DMS 273 treated with DMSO at 0.1 percent for 48 hours (cell line): ENCODE measurements around the gene RHBDD1.

Experiments used
- DNase-seq: peaks from one replicate; lab custom pipeline; 2025; lab: John Stamatoyannopoulos, UW

Gene RHBDD1

DNA sequence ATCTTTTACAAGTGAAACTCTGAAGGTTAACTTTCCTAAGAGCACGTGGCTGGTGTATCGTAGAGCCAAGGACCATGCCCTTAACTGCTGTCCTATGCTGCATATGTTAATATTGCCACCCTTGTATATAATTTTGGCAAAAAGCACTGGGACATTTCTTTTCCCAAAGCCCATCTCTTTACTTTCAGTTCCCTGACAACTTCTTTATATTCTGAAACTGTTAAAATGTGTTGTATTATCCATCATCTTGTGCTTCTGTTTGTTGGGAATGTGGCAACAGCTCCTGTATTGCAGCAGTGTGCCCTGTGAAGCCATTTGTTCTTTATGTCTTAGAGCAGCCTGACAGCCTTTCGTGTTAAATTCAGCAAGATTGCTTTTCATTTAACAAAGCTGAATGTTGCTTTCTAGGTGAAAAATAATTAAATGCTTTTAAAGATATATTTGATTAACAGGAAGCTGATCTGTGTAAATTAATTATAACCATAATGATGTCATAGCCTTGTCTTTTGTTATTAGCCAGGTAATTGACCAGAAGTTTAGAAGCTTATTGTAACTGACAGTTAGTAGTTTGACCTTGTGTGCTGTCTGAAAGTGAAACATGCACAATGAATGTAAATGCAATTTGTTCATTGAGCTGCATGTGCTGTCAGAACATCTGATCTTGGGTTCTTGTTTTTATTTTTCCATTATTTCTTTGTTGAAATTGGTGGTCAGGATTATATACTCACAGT is 9.7 kb downstream of the RHBDD1 start:
- DNase-seq = no peak

DNA sequence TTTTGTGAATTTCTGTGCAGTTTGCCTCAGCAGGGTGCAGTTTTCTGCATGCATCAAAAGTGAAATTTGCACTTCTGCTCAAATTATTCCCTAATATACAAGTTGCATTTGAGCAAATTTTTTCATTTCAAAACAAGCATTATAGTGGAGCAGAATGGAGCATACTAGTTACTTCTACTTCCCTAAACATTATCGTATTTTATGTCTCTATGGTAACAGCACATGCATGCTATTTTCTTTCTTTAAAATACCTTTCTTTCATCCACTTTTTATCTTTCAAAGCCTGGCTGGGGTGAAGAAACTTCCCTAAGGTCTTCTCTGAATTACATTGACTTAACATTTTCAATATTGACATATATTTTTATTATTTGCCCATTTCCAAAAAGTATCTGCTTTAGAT is 11.2 kb downstream of the RHBDD1 start:
- DNase-seq = no peak

DNA sequence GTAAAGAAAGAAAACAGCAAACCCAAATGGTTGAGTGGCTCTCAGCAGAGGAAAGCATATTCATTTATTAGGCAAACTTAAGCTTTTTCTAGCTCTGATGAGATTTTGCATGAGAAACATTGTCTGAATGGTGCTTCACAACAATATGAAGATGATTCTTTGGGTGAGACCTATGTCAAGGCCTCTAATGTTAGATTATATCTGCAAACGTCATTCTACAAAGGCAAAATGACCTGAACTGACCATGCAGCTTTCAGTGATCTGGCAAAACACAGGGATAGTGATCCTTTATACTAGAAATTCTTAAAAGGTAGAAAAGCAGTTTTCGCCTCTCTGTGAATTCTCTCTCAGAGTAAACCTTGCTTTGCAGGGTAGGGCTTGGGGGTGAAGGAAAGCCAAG is 11.7 kb downstream of the RHBDD1 start:
- DNase-seq = no peak

DNA sequence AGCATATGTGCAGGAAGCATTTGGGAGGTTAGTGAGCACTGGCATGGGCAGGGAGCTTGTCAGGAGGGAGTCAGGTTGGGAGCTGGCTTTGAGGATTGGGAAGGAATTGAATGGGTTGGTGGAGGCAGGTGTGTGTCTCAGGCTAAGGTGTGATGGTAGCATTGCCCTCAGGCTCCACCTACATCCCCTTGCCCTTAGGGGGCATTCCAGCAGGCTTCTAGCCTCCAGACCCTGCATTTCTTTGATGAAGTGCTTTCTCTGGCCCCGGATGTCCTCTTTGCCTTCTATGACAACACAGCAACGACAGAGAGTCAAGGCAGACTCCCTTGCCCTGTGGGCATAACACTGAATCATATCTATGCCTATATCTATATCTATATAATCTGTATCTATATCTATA is 13.5 kb downstream of the RHBDD1 start:
- no peak for DNase-seq

DNA sequence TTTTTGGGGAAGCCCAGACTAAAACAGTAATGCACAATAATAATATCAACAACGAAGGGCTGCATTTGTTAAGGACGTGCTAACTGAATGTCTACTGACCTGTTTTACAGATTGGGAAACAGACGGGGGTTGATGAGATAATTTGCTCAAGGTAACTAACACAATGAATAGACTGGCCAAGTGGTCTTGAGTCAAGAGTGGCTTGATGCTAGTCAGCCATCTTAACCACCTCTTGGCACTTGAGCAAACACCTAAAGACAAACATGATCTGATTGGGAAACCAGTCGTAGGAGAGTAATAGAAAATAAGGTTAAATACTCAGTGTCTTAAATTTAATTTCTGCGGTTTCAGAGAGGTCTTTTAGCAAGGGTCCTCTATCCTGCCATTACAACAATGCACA is 14.2 kb downstream of the RHBDD1 start:
- DNase-seq = no peak

DNA sequence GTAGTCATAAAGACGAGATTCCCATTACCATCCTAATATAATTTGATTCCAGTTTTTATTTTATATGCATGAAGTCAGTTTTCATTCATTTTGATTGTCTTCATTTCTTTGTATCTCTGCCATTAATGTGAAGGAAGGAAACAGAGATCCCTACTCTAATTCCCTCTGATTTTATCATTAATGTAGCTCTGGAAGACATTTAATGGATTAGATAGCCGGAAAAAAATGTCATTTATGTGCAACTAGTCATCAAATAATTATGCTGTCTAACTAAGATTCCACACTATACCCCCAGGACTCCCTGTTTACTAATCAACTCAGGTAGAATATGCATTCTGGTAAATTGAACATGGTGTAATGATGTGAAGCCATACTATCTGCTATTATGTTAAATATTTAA is 19.9 kb downstream of the RHBDD1 start:
- no peak for DNase-seq

DNA sequence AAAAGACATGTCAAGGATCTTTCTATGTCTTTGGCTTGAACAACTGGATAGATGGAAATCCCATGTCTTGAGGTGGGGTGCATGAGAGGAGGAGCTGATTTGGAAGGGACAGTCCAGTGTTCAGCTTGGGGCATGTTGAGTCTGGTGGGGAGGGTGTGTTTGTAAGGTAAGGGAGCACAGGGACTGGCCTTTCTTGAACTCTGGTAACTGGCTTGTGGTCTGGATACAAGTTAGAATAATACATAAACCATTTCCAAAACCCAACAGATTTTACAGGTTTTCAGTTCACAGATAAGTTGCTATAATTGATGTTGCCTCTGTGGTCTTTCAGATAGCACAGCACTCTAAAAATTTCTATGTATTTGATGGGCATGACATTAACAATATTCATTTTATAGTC is 24.2 kb downstream of the RHBDD1 start:
- no peak for DNase-seq

DNA sequence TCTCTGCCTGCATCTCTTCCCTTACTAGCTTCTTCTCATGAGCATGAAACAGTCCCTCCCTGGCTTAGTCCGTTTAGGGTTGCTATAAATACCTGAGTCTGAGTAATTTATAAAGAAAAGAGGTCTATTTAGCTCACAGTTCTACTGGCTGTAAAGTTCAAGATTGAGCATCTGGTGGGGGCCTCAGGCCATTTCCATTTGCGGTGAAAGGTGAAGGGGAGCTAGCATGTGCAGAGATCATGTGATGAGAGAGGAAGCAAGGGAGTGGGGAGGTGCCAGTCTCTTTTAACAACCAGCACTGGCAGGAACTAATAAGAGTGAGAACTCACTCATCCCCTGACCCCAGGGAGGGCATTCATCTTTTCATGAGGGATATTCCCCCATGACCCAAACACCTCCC is 26.8 kb downstream of the RHBDD1 start:
- no peak for DNase-seq

DNA sequence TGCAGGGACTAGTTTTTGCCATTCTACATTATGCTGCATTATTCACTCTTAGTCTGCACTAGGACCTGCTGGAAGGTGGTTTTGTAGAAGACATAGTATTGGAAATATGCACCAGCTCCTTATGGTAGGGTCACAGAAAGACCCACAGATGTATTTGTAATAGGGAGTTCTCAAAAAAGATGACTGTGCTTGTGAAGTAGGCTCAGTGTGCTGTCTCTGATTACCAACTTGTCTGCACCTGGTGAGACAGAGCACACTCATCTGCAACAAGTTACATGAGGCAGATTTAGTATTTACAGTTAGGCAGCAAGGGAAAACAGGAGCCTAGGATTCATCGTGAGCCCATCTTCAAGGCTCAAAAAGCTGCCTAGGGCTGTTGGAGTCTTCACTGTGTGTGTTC is 29.4 kb downstream of the RHBDD1 start:
- DNase-seq = no peak

DNA sequence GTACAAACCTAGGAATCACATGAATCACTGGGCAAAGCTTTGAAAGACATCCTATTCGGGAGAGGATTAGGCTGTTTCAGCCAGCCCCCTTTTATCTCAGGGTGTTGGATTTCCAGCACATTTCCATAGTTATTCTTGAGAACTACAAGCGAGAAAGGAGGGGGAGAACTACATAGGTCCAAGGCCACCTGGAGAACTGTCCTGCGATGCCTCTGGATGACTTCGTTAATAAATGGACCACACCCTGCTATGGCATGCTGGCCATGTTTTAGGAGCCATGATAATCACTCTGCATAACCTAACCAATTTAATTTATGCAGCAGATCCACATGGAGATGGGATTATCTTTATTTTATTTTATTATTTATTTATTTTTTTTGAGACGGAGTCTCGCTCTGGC is 29.9 kb downstream of the RHBDD1 start:
- DNase-seq = no peak

DNA sequence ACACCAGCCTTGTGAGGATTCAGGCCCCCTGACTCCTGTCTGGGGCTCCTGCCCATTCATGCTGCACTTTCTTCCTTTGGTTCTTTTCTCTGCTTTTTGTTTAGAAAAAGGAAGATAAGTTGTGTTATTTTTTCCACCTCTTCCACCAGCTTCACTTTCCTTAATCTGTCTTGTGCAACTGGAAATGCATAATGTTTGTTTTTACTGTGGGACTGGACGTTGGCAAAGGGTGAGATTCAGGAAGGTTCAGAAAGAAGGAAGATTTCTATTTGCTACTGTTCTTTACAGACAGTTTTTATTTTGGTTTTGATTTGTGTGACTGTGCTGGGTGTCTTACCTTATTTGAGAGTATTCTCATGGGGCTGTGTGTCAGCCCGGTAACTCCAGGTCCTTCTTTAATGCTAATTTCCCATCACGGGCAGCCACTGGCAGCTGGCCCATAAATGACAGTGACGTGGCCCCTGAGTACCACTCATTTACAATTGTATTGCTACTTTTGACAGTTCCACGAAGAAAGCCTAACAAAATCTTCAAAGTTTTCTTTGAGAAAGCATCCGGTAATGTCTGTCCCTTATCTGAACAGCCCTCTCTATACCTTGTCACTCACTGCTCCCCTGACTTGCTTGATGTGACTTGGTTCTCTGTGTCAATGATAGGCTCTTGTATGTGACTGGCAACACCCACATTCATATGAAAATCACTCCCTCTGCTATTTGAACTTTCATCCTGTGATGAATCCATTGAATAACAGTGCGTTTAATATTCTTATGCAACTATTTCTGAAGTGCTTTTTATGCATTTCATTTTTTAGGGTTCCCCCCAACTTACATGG is 32.7 kb downstream of the RHBDD1 start:
- DNase-seq = no peak

DNA sequence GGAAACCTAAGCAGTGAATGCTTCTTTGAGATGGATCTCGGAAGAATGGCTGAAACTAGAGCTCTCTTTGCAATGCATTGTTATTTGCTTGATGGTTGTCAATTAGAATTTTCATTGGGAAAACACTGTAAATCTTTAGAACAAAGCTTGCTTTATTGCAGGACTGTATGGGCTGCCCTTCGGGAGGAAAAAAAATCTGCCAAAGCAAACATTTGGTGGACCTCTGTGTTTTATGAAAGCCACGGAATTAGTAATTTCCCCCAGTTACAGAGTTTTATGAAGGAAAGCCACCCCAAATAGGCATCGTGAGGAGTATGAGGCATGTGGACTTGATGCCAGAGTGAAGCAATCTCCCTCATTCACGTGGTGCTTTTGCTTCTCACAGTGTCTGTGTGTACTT is 33.5 kb downstream of the RHBDD1 start:
- no peak for DNase-seq

DNA sequence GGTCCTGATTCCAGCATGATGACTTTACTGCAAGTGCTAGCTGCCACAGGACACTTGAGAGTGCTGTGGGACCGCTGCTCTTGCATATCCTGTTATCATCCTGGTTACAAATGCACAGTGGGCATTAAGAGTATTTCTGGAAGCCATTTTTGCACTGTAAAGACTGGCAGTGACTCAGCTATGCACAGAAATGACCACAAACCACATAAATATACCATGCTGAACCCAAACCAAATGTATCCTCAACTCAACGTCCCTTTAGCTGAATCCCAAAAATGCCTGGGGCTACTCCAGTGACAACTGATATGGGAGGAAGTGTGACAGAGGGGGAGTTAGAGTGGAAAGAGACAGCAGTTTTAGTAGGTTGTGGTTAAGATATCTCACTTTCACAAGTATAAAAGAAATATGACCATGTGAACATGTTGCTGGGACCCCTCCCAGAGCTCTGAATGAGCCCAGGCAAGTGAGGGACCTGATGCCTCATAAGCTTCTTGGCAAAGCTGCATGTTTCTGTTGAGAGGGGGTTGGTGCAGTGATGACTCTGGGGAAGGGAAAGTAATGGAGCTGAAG is 37.3 kb downstream of the RHBDD1 start:
- DNase-seq = no peak

DNA sequence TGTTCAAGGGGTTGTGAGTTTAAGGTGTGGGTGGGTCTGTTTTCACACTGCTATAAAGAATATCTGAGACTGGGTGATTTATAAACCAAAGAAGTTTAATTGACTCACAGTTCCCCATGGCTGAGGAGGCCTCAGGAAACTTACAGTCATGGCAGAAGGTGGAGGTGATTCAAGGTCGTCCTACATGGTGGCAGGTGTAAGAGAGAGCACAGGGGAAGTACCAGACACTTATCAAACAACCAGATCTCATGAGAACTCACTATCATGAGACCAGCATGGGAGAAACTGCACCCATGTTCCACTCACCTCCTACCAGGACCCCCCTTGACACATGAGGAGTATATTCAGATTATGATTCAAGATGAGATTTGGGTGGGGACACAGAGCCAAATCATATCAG is 38.0 kb downstream of the RHBDD1 start:
- no peak for DNase-seq

DNA sequence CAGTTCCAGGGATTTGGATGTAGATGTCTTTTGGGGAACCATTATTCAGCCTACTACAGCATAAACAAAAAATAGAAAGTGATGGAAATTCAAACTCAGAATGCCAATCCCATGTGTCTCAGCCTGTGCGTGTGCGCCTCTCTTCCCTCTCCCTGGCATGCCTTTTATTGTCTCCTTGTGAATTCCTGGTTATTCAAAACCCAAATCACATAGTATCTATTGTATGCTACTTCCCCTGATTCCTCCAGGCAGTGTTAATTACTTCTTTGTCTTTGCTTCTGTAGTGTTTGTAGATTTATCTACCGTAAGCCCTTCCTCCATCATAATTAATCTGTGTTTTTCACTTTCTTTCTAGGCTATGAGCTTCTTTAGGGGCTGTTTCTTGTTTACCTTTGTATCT is 38.9 kb downstream of the RHBDD1 start:
- no peak for DNase-seq

DNA sequence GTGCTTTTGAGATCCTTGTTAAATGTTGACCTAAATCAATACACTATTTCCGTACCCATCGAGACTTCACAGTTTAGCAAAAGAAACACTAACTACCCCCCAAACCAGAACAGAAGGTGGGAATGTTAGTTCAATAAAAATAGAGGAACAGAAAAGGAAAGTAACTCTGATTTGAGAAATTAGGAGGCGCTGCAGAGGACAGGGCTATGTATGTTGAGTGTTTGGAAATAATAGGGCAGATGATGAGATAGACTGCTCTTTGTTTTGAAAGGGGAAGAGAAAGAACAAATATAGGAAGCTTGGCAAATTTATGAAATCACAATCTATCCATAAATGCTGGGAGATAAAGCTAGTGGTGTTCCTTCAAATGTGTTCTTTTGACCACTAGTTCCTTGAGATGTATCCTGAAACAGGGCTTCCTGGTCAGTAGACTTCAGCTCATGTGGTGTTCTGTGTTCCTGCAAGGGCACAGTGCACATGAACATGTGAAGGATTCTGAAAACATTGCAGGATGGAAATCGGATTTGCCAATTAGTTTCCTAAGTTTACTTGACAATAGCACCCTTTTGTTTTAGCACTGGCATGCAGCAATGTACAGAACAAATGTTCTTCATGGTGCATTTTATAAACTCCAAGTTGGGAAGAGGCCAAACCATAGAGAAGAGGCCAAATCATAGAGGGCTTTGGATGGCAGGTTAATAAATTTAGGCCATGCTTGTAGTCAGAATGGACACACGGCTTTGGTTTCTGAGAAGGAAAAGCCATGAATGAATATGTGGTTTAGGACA is 39.8 kb downstream of the RHBDD1 start:
- no peak for DNase-seq

DNA sequence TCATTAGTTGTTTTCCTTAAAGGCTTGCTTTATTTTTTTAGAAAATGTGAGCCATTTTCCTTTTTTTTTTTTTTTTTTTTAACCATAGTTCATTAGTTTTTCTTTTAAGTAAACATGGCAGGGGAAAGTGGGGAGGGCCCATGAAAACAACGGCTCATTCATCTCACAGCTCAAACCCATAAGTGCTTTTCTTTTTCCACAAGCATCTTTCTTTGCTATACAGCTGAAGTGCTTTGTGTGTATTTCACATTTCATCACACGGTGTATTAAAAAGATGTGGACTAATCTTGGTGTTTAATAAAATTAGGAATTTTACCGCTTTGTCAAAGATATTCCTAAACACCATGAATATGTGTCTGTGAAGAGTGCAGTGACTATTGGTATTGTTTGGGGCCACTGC is 41.6 kb downstream of the RHBDD1 start:
- no peak for DNase-seq

DNA sequence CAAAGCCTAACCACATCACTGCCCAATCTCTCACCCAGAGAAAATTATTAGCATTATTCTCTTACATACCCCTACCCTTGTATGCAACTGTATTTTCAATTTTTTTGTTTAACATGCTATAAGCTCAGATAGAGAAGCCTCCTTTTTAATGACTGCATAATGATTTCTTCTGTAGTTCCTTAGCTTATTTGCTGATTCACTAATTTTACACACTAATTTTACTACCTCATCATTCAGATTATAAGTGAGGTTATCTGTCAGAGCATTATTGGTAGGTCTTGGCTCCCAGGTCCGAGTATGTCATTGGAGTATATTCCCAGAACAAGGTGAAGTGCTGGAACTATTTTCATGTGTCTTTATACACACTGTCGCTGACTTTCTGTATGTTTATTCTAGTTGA is 45.4 kb downstream of the RHBDD1 start:
- no peak for DNase-seq

DNA sequence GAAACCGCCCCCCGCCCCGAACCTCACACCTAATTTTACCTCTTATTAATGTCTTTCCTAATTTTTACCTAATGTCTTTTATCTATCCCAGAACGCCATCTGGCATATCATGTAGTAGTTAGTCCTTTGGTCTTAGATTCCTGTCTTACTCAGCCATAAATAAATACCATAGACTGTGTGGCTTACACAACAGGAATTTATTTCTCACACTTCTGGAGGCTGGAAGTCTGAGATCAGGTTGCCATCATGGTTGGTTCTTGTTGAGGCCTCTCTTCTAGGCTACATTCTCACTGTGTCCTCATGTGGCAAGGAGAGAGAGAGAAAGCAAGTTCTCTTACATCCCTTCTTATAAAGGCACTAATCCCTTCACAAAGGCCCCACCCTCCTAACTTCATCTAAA is 46.8 kb downstream of the RHBDD1 start:
- no peak for DNase-seq

DNA sequence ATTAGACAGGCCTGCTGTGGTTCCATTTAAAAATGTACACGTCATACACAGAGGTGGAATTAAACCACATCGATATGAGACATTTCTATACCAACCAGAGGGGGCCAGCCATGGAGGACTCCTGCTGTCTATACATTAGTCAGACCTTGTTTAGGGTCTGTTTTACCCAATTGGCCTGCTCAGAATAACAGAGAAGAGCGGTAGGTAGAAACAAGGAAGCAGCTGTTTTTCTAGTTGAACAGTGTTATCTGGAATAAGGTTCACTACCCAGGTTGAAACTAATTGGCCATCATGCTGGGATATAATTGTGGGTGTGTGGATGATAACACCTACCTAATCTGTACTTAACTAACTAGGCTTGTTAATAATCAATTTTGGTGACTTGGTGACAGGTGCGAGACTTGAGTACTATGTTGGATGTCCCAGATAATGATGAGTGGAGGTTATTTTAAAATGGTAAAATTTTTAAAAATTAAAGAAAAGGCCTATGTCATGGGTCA is 47.5 kb downstream of the RHBDD1 start:
- no peak for DNase-seq

DNA sequence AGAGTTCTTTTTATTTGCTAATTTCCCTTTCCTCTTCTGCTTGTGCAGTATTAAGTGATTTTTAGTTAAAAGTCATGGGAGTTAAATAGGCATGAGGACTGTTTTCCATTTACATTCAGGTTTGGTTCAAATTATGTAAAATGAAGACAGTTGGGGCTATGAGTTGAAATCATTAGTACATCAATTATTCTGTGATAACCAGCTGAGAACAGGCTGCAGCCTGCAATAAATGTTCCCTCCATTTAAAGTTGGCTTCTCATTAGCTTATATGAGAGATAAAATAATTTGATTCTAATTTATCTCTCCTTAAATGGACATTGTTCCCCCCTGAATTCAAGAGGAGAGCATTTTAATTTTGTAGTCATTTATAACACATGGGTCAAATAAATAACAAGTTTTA is 48.3 kb downstream of the RHBDD1 start:
- DNase-seq = no peak

DNA sequence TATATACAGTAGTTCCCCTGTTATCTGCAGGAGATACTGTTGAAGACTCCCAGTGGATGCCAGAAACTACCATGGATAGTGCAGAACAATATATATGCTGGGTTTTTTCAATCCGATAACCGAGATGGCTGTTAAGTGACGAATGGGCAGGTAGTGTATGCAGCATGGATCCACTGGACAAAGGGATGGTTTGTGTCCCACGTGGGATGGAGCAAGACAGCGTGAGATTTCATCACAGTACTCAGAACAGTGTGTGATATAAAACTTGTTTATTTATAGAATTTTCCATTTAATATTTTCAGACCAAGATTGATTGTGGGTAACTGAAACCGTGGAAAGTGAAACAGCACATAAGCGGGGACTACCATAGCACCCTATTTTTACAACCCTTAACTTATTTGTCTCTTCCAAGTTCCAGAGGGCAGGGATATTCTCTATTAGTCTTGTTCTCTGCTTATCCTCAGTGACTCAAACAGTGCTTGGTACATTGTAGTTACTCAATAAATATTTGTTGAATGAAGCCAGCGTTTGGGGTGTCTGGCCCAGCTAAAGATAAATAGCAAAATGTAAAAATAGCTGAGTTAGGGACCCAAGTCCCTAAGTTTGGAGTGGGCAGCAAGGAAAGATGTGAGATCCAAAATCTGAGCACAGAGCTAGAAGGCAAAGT is 50.0 kb downstream of the RHBDD1 start:
- DNase-seq = no peak
